ENCODE results near the gene TYRO3.

Gene TYRO3

GRCh38 chr15:41559239-41559782 lies 299 bp downstream of the TYRO3 start:
- TF ChIP-seq, protein P1, sequence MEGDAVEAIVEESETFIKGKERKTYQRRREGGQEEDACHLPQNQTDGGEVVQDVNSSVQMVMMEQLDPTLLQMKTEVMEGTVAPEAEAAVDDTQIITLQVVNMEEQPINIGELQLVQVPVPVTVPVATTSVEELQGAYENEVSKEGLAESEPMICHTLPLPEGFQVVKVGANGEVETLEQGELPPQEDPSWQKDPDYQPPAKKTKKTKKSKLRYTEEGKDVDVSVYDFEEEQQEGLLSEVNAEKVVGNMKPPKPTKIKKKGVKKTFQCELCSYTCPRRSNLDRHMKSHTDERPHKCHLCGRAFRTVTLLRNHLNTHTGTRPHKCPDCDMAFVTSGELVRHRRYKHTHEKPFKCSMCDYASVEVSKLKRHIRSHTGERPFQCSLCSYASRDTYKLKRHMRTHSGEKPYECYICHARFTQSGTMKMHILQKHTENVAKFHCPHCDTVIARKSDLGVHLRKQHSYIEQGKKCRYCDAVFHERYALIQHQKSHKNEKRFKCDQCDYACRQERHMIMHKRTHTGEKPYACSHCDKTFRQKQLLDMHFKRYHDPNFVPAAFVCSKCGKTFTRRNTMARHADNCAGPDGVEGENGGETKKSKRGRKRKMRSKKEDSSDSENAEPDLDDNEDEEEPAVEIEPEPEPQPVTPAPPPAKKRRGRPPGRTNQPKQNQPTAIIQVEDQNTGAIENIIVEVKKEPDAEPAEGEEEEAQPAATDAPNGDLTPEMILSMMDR (IDR thresholded peaks at IDR 0.05; ENCODE audit: low read depth, low read length, missing control alignments) = no peak
- H3K4me3 ChIP-seq (ENCODE audit: low read depth, low read length) = peak overlapping the region; percentile 40; the same call in 1 of the 2 replicates
- no peak for DNase-seq (ENCODE audit: low read depth)

DNA sequence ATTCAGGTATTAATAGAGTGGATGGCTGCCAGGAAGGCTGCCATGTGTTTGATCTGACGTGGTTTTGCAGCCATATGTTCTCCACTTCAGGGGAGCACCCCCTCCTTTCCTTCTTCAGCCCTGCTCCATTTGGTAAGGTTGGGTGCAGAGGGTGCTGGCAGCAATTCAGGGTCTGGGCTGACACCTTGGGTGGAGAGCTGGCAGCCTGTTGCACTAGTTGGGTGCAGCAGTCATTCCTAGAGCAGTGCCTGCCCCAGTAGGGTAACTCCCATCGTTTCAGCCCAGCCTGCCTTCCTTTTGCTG lies 1.5 kb downstream of the TYRO3 start:
- TF ChIP-seq, protein P1 (IDR thresholded peaks at IDR 0.05; ENCODE audit: low read depth, low read length, missing control alignments) = no peak
- no peak for DNase-seq (ENCODE audit: low read depth)
- no peak overlapping the region for H3K4me3 ChIP-seq (ENCODE audit: low read depth, low read length)

DNA sequence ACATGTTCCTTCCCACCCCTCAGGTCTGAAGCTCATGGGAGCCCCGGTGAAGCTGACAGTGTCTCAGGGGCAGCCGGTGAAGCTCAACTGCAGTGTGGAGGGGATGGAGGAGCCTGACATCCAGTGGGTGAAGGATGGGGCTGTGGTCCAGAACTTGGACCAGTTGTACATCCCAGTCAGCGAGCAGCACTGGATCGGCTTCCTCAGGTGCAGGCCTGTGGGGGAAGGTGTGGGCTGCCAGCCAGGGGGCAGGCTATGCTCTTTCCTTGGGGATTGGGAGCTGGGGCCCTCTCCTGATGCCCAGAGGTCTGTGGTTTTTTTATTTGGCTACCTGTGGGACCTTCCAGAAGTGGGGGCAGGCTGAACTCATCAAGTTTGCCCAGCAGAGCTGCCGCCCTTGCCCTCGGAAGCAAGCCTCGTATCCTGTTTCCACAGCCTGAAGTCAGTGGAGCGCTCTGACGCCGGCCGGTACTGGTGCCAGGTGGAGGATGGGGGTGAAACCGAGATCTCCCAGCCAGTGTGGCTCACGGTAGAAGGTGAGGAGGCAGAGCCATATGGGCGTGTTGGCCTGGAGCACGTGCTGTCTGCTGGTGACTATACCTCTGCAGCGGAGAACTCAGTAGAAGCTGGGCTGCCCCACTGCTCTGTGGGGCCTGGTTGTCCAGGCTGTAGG lies 2.2 kb downstream of the TYRO3 start:
- DNase-seq (ENCODE audit: low read depth) = no peak
- TF ChIP-seq, protein P1 (IDR thresholded peaks at IDR 0.05; ENCODE audit: low read depth, low read length, missing control alignments) = no peak
- no peak overlapping the region for H3K4me3 ChIP-seq (ENCODE audit: low read depth, low read length)

DNA sequence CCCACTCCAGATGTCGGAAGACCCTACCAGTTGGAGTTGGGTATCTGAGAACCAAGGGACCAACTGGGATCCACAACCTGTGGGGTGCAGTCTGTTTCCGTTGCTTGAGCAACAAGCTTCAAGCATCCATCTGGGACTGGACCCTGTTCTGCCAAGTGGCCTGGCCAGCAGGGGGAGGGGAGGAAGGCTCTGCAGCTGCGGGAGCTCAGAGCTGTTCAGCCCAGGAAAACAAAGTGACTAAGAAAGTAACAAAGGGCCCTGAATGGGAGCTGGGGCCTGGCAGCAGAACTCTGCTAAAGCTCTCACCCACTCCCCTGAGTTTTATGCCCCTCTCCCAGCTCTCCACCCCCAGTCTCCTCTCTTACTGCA lies 2.7 kb downstream of the TYRO3 start:
- no peak overlapping the region for H3K4me3 ChIP-seq (ENCODE audit: low read depth, low read length)
- no peak for DNase-seq (ENCODE audit: low read depth)

GRCh38 chr15:41562244-41562643 lies 3.2 kb downstream of the TYRO3 start:
- no peak for DNase-seq (ENCODE audit: low read depth)
- TF ChIP-seq, protein P1 (IDR thresholded peaks at IDR 0.05; ENCODE audit: low read depth, low read length, missing control alignments) = no peak
- H3K4me3 ChIP-seq (ENCODE audit: low read depth, low read length) = no peak overlapping the region

More for the DNA sequence above, 2.7 kb downstream of the TYRO3 start:
- TF ChIP-seq, protein P1 (IDR thresholded peaks at IDR 0.05; ENCODE audit: low read depth, low read length, missing control alignments) = no peak

GRCh38 chr15:41562784-41563198 lies 3.8 kb downstream of the TYRO3 start:
- H3K4me3 ChIP-seq (ENCODE audit: low read depth, low read length) = no peak overlapping the region
- TF ChIP-seq, protein P1 (IDR thresholded peaks at IDR 0.05; ENCODE audit: low read depth, low read length, missing control alignments) = no peak
- DNase-seq (ENCODE audit: low read depth) = no peak

Measured in GM12864 (cell line).